GM18519 (cell line): ENCODE measurements around the gene RTTN.

Experiments used
- ATAC-seq: cut with Tn5 transposase; IDR thresholded peaks from one replicate; pipeline ENCODE4 v1.9.1; 2021; ENCODE audit warnings: mild to moderate bottlenecking, moderate library complexity; ENCODE audit not compliant: unreplicated experiment, low FRiP score

The RTTN gene

DNA sequence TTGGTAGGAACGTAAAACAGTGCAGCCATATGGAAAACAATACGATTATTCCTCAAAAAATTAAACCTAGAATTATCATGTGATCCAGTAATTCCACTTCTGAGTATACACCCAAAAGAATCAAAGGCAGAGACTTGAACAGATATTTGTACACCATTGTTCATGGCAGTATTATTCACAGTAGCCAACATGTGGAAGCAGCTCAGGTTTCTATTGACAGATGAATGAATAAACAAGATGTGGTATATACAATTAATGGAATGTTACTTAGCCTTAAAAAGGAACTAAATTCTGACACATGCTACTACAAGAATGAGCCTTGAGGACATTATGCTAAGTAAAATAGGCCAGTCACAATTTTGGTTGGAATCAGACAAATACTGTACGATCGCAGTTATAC lies 14.2 kb upstream of the RTTN start:
- no peak for ATAC-seq

DNA sequence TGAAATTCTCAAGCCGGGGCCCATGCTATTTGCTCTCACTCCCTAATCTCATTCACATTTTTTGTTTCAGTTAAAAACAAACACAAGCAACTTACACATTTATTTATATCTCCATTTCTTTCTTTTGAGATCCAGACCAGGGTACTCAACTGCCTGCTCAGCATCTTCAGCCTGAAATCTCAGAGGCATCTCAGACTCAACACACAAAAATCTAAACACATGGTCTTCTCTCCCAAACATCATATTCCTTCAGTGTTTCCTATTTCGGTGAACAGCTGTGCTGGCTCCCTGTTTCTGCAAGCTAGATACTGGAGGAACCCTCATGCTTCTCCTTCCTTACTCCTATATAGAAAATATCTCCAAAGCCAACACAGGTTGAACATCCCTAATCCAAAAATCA lies 11.3 kb upstream of the RTTN start:
- no peak for ATAC-seq

DNA sequence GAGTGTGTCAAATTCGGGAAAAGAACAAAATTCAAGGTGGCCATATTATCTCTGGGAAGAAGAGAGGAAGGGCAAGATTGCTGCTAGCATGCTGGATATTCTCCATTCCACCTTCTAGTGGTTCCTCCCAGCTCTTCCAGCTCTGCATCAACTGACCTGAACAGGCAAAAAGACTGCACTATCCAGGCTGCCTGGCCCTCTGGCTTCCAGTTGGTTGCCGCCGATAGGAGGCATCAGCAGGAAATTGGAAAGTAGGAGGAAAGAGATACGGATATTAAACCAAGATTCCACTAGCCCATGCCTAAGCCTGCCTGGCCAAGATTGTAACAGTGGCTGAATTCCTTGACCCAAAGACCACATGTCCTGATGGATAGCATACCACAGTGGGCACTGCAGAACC lies 1.7 kb upstream of the RTTN start:
- ATAC-seq: no peak

GRCh38 chr18:70200286-70200685 lies 5.2 kb downstream of the RTTN start:
- no peak for ATAC-seq

DNA sequence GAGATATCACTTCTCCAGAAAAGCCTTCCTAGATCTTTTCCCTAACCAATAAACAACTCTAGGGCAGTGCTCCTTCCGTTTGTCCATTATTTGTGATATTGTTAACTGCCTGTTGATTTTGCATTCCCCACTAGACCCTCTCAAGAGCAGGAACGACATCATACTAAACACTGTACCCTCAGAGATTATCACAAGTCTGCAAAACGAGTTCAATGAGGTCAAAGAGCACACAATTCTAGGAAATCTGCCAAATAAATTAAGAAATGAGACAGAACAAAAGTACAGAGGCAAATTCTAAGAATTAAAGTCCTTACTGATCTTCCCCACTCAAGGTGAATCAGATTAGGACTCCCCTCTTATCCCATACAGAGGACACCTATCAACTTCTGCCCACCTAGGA lies 7.6 kb downstream of the RTTN start:
- ATAC-seq: no peak

GRCh38 chr18:70197026-70197425 lies 8.5 kb downstream of the RTTN start:
- ATAC-seq: no peak

- peak; percentile 25 for ATAC-seq
These were observed 9.5 kb downstream of the RTTN start for GRCh38 chr18:70195852-70196434.

- peak; percentile 25 for ATAC-seq
These were observed 10.4 kb downstream of the RTTN start for GRCh38 chr18:70195014-70195614.

- ATAC-seq: peak; percentile 83
These were observed 11.1 kb downstream of the RTTN start for GRCh38 chr18:70194227-70194890.

DNA sequence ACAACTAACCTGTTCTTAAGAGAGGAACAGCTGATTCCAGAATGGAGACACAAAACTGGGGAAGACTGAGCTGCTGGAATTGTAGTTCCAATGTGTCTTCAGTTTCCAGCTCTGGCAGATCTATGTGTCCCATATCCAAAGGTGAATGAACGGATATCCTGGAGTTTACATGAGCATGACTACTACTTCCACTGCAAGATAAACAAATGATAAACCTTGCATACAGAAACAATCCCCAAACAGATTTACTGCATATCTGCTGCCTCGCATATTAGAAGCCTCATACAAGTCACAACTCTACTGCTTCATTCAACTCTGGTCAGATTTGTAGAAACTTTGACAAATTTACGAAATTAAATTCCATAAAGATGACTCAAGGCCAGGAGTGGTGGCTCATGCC lies 15.0 kb downstream of the RTTN start:
- no peak for ATAC-seq

DNA sequence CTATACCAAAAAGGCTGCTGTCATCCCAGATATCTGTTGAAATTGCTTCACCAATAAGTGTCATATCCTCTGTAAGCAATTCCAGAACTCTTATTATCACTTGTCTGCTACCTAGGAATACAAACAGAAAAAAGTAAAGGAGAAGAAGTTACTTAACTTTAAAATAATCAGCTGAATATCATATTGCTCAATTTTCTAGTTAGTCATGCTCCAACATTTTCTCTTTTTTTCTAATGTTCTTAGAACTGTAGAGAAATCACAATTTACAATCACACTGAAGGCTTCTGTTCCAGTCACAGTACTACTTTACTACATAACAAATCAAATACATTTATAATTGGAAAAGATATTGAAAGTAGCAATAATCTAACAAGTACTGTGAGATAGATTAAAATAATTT lies 17.4 kb downstream of the RTTN start:
- no peak for ATAC-seq

DNA sequence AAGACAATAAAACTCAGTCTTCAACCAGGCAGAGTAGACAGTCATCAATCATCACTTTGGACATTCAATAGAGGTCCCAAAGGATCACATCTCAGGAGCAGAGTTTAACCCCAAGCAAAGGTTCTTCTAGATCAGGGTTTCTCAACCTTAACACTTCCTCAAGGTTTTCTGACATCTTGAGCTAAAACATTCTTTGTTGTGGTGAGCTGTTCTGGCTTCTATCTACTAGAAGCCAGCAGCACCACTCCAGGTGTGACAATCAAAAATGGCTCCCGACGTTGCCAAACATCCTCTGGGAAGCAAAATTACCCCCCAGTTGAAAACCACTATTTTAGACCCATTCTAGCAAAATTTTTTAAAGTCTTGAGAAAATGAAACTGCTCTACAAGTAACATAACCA lies 22.0 kb downstream of the RTTN start:
- no peak for ATAC-seq

DNA sequence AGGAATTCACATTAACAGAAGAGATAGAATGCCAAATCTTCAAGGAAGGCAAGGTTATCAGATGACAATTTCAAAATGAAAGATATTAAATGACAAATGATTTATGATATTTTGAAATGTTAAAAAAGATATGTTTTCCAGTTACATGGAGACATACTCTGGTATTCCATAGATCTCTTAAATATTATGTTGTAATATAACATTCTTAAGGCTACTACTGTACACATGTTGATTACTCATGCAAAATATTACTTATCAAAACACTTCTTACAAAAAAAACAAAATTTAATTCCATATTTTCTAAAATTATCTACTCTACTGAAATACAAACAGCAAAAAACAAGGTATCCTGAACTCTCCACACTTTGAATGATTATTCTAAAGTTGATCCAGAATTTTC lies 22.9 kb downstream of the RTTN start:
- ATAC-seq: no peak

GRCh38 chr18:70181725-70182124 lies 23.8 kb downstream of the RTTN start:
- no peak for ATAC-seq

DNA sequence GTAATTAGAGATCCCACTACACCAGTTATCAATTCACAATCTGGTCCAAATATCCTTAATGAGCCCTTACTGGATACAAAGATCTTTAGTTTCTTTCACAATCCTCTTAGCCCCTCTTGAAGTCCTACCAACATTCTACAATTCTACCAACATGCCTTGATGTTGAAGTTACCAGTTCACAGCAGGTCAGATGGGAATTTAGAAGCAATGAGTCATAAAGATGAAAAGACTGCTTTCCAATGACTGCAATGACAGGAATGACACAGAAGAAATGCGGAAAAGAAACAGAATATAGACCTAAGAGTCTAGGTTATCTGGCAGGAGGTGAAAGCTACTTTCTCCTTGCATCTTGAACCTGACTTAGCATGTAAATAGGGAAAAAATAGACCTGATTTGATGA lies 24.5 kb downstream of the RTTN start:
- ATAC-seq: no peak

DNA sequence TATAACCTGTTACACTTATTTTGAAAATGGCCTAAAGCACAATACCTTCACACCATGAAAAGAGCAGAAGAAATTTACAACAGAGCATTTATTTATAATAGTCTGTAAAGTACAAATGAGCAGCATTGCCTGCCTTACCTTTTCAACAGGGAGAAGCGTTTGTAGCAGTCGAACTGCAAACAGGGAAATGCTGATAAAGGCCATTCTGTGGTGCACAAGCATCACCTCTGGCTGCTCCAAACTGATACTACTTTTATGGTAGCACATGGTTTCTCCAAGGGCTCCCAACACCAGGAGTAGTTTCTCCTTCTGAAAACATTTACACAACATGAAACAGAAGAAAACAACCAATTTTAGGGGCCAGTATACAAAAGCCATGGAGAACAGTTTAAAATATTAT lies 28.9 kb downstream of the RTTN start:
- ATAC-seq: no peak

- no peak for ATAC-seq
These were observed 30.3 kb downstream of the RTTN start for GRCh38 chr18:70175216-70175615.

DNA sequence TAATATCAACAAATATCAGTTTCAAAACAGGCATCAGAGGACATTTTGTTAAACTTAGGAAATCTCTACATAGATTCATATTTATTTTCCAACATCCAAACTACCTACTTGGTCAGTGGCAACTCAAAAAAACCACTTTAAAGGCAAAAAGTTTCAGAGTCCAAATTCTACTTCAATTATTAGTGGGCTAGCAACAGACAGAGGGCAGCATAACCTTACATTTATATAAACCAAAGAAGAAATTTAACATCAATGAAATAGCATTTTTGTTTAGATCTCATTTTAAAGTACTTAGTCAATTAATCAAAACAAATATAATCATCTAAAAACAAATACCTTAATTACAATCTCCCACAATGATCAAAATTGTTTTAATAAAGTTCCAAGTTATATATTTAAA lies 33.3 kb downstream of the RTTN start:
- no peak for ATAC-seq

GRCh38 chr18:70169747-70170146 lies 35.7 kb downstream of the RTTN start:
- ATAC-seq: no peak

GRCh38 chr18:70166668-70167067 lies 38.8 kb downstream of the RTTN start:
- ATAC-seq: no peak

DNA sequence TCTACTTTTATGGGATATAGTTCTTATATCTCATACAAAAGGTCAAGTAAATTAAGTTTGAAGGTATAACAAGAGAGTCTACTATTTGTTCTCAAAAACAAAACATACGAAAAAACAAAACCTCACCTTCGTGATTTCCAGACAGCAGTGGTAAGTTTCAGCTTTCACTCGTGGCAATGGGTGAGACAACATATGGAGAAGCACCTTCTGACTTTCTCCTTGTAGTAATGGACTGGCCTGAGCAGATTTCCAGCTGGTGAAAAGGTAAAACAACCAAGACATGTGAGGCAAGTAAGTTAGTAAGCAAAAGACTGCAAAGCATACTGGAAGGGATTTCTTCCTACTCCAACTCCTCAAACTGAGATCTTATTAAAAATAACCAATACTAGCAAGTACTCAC lies 39.6 kb downstream of the RTTN start:
- no peak for ATAC-seq

GRCh38 chr18:70160073-70160678 lies 45.3 kb downstream of the RTTN start:
- ATAC-seq: no peak
